BJ (cell line): ENCODE measurements around the gene ALG14. TPM values are rescaled to one million over a fixed set of nuclear protein-coding genes. Genes with fewer than 3 reads are reported as not detected.

Source experiments
- CTCF ChIA-PET: fragments of 350-600 bp; formaldehyde crosslinking; extraction: SDS; loops from one replicate; lab custom pipeline; 2021; ENCODE audit warnings: antibody characterized with exemption, inconsistent platforms; lab: Yijun Ruan, JAX
- POLR2A ChIA-PET: fragments of 300-600 bp; sonication (Branson Sonifier 250); formaldehyde crosslinking; extraction: SDS; loops from one replicate; lab custom pipeline; 2021; ENCODE audit warnings: antibody characterized with exemption; lab: Charles Lee
- DNase-seq: peaks from one replicate; pipeline ENCODE4 v3.0.0-alpha.2; 2011; ENCODE audit warnings: low read depth
- H3K27me3 ChIP-seq: 2 replicates; pipeline ENCODE4 v1.6.0; 2011; ENCODE audit warnings: low read length; ENCODE audit not compliant: control insufficient read depth, insufficient read depth
- H3K36me3 ChIP-seq: 2 replicates; pipeline ENCODE4 v1.5.1; 2011; ENCODE audit warnings: low read length; ENCODE audit not compliant: control insufficient read depth, insufficient read depth
- H3K4me3 ChIP-seq: 2 replicates; pipeline ENCODE4 v1.5.1; 2011; ENCODE audit warnings: low read depth, mild to moderate bottlenecking, control low read depth, low read length
- polyA plus RNA-seq: library from polyadenylated mRNA; depleted of rRNA; stranded (reverse); fragments of >200 nt; gene quantifications from 2 replicates; pipeline ENCODE4 v1.2.3, GENCODE V29; 2011
- TF ChIP-seq, protein P1 (sequence below): IDR thresholded peaks from 2 replicates; pipeline ENCODE4 v1.5.1; 2011; ENCODE audit warnings: low read depth, mild to moderate bottlenecking, control low read depth, inconsistent platforms, low read length, moderate library complexity; ENCODE audit not compliant: insufficient read depth

ALG14 gene
- polyA plus RNA-seq, 1 experiment: 2.3 TPM

DNA sequence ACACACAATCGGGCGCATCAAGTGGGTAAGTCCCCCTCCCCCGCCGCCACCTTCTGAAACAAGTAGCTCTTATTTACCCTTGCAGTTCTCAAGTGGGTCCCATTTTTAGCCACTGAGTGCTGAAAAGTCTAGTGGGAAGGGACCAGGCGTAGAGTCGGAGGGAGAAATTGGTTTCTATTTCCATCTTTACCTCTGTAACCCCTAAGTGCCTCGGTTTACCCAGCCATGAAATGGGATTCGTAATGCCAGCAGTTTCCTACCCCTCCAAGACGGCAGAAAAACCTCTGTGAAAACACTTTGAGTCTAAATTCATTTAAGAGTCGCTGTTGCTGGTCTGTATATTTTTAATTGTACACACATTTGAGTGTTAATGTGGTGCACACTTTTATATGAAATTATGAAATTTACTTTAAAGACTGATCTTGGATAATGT lies 45.3 kb upstream of the ALG14 start:
- H3K36me3 ChIP-seq: no peaks in the 10 kb centered on the region
- no peak for DNase-seq
- peak overlapping the region; percentile 44 for H3K4me3 ChIP-seq
- CTCF ChIA-PET: interaction anchor here (0.7 to 1.6 kb wide), 3 partner anchors 10 to 353 kb away, joined by 3 to 4 read pairs (median 4); partner anchors contain the start of gene RWDD3
- peaks cover 8% of the 10 kb centered on the region for H3K27me3 ChIP-seq
- POLR2A ChIA-PET: no interaction called here
- TF ChIP-seq, protein P1, sequence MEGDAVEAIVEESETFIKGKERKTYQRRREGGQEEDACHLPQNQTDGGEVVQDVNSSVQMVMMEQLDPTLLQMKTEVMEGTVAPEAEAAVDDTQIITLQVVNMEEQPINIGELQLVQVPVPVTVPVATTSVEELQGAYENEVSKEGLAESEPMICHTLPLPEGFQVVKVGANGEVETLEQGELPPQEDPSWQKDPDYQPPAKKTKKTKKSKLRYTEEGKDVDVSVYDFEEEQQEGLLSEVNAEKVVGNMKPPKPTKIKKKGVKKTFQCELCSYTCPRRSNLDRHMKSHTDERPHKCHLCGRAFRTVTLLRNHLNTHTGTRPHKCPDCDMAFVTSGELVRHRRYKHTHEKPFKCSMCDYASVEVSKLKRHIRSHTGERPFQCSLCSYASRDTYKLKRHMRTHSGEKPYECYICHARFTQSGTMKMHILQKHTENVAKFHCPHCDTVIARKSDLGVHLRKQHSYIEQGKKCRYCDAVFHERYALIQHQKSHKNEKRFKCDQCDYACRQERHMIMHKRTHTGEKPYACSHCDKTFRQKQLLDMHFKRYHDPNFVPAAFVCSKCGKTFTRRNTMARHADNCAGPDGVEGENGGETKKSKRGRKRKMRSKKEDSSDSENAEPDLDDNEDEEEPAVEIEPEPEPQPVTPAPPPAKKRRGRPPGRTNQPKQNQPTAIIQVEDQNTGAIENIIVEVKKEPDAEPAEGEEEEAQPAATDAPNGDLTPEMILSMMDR: no peak

DNA sequence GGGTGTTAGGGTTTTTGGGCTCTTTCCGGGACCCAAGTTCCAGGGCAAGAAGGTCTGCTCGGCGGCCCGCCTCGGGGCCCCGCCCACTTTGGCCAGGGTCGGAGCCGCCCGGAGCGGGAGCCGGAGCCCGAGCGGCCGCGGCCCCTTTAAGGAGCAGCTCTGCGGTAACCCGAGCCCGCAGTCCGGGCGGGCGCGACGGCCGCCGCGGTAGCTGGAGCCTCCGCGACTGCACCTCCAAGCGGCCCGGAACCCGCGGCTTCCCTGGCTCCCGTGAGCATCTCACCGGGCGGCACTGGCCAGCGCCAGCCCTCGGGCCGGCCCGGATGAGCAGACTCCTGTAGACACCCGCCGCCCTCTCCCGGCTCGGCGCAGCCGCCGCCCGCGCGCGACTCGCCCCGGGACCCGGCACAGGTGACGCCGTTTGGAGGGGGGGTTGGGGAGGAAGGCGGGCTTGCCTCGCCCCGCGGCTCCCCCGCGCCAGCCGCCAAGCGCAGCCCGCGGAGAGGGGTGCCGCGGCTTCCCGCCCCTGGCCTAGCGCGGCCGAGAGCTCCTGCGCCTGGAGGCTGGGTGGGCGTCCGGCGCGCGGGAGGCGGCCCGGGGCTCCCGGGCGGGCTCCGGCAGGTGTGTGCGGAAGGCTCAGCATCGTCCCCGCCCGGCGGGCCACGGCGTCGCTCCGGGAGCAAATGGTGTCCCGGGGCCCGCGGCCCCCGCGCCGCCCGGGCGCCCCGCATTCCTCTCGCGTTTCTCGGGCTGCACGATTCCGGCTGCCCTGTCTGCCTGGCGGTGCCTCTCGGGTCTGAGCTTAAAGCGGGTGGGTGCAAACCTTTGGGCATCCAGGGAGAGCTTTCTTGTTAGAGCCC lies 44.7 kb upstream of the ALG14 start, which contains the start of gene TLCD4:
TLCD4 (plus strand) TSS at position 149 of the 860 bp plus-strand sequence. CDS start 26,547 bp downstream, outside the sequence.
- no peak for DNase-seq

DNA sequence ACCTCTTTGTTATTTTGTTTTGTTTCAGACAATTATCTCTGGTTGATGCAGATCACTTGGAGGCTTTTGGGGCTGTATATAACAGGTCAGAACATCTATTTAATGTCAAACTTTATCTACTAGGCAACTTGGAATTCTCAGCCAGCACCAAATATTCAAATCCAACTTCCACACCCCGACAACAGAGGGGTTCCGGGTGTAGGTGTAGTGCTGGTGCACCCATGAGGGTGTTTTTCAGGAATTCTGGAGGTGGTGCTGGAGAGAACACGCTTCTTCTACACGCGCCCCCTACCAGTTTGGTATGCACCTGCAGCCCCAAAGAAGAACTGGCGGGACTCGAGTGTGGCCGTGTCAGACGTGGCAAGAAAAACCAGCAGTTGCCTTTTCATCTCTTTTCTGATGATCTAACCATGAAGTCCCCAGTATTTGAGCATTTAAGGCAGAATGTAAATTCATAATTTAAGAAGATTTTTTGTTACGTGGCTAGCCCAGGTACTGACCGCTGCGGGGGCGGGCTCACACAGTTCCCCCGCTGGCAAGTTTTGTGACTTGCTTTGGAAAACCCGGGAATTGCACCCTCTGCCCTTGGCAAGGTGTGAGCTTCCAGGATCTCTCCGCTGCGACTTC lies 43.9 kb upstream of the ALG14 start:
- ChIA-PET POLR2A (no interaction called here), CTCF (interaction anchor here (0.9 to 1.9 kb wide), 4 partner anchors 15 to 117 kb away, joined by 3 to 7 read pairs (median 5); partner anchors contain the start of gene RWDD3)
- TF ChIP-seq, protein P1: peak; percentile 50
- Histone ChIP-seq H3K27me3 (peaks cover 9% of the 10 kb centered on the region), H3K4me3 (peak overlapping the region; percentile 44), H3K36me3 (no peaks in the 10 kb centered on the region)
- DNase-seq: no peak

More for the DNA sequence above, 44.7 kb upstream of the ALG14 start, which contains the start of gene TLCD4:
- TF ChIP-seq, protein P1: no peak
- CTCF ChIA-PET: interaction anchor here (1.3 to 1.6 kb wide), 2 partner anchors 9 to 117 kb away, joined by 4 read pairs; partner anchors contain the start of gene RWDD3
- POLR2A ChIA-PET: no interaction called here
- peaks cover 8% of the 10 kb centered on the region for H3K27me3 ChIP-seq
- H3K36me3 ChIP-seq: no peaks in the 10 kb centered on the region
- H3K4me3 ChIP-seq: peak within 1 kb of the TSS; percentile 44

DNA sequence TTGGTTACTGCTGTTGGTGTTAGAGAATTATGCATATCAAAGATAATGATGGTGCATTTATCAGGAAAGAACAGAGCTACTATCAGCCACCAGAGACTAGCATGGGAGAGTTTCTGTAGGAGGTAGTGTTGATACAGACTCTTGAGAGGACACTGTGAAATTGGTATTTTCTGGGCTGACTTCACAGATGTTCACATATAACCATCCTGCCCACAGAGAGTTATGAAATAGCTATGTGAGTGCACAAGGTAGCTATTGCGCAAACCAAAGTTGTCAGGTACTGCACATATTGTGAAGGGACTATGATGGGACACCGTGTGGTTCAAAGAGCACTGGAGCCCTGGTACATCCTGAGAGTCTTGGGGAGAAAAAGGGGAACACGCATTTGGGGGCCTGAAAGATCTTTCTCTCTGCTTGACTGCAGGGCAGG lies 43.0 kb upstream of the ALG14 start:
- POLR2A ChIA-PET: no interaction called here
- CTCF ChIA-PET: interaction anchor here (0.9 to 1.9 kb wide), 3 partner anchors 14 to 118 kb away, joined by 3 to 7 read pairs (median 6); partner anchors contain the start of gene RWDD3
- DNase-seq: no peak
- no peaks in the 10 kb centered on the region for H3K36me3 ChIP-seq
- peaks cover 11% of the 10 kb centered on the region for H3K27me3 ChIP-seq
- no peak overlapping the region for H3K4me3 ChIP-seq
- TF ChIP-seq, protein P1: no peak

DNA sequence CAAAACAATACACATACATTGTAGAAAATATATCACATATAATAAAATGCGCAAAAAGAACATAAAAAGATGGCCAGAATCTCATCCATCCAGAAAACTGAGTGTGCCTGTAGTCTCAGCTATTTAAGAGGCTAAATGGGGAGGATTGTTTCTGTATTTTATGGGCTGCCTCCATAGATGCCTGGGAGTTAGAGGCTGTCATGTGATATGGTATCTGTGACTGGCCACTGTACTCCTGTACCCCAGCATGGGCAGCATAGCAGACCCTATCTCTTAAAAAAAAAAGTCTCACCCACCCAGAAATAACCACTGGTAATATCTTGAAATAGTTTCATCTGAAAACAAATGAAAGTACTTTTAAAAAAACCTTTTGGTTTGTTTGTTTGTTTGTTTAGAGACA lies 40.9 kb upstream of the ALG14 start:
- Histone ChIP-seq H3K4me3 (no peak overlapping the region), H3K27me3 (peaks cover 11% of the 10 kb centered on the region), H3K36me3 (no peaks in the 10 kb centered on the region)
- POLR2A ChIA-PET: no interaction called here
- CTCF ChIA-PET: interaction anchor here (1.0 to 1.2 kb wide), 2 partner anchors 8 to 12 kb away, joined by 3 read pairs; no protein-coding TSS in a partner anchor
- TF ChIP-seq, protein P1: no peak
- no peak for DNase-seq
